HAP-1 (cell line): Measurements from ENCODE around the gene PROZ.
"Not testable (repeated sequence)": the region's sequence is repeated elsewhere in the genome, so short reads cannot be mapped to it uniquely, and the experiment has no call there.

ENCODE experiments used
- DNase-seq, 2 experiments: peaks; one replicate each; pipeline ENCODE4 v3.0.0-alpha.2; 2016 to 2020; ENCODE audit warnings: low spot score in 2 of 2
- H3K27me3 ChIP-seq: fragments of 250-450 bp; sonication (Bioruptor Pico); 2 replicates; pipeline ENCODE4 v1.5.1; 2020; ENCODE audit warnings: low read depth, mild to moderate bottlenecking, moderate library complexity
- H3K36me3 ChIP-seq: fragments of 250-450 bp; sonication (Bioruptor Pico); replicated peaks from 2 replicates; pipeline ENCODE4 v1.5.1; 2020; ENCODE audit warnings: mild to moderate bottlenecking
- H3K4me1 ChIP-seq: fragments of 250-450 bp; sonication (Bioruptor Pico); 2 replicates; pipeline ENCODE4 v1.5.1; 2020; ENCODE audit warnings: mild to moderate bottlenecking
- H3K4me3 ChIP-seq: fragments of 250-450 bp; sonication (Bioruptor Pico); 2 replicates; pipeline ENCODE4 v1.5.1; 2020; ENCODE audit warnings: mild to moderate bottlenecking, moderate library complexity
- H3K9me3 ChIP-seq: fragments of 250-450 bp; sonication (Bioruptor Pico); 2 replicates; pipeline ENCODE4 v1.5.1; 2020; ENCODE audit warnings: mild to moderate bottlenecking, moderate library complexity
- in situ Hi-C: fragments of 300-500 bp; cut with MboI; formaldehyde crosslinking; loops from 3 replicates; pipeline ENCODE4 v1.14.3; 2020; ENCODE audit warnings: low sequenced_read_pairs, inconsistent platforms, mixed read lengths

Gene PROZ, protein sequence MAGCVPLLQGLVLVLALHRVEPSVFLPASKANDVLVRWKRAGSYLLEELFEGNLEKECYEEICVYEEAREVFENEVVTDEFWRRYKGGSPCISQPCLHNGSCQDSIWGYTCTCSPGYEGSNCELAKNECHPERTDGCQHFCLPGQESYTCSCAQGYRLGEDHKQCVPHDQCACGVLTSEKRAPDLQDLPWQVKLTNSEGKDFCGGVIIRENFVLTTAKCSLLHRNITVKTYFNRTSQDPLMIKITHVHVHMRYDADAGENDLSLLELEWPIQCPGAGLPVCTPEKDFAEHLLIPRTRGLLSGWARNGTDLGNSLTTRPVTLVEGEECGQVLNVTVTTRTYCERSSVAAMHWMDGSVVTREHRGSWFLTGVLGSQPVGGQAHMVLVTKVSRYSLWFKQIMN

GRCh38 chr13:113157929-113158747, at the start of gene PROZ:
PROZ (plus strand) TSS chr13:113158648; CDS start chr13:113158661, 13 bp downstream.
- DNase-seq, result peak in 1 of 2 experiments; percentile 9
- no peak within 1 kb of the TSS for H3K4me3 ChIP-seq
- H3K27me3 ChIP-seq, result peaks cover 5% of the 10 kb centered on the region
- no peaks in the 10 kb centered on the region for H3K9me3 ChIP-seq
- in situ Hi-C loops, result no loop called here
- H3K4me1 ChIP-seq, result peaks cover 12% of the 10 kb centered on the region
- no peaks in the 10 kb centered on the region; the same call in 1 of the 2 replicates for H3K36me3 ChIP-seq

- H3K27me3 ChIP-seq, result no peaks in the 10 kb centered on the region
- DNase-seq, result no peak
- H3K9me3 ChIP-seq, result no peaks in the 10 kb centered on the region
- in situ Hi-C loops, result no loop called here
- H3K4me1 ChIP-seq, result no peaks in the 10 kb centered on the region
- H3K36me3 ChIP-seq, result no peaks in the 10 kb centered on the region
- no peak overlapping the region for H3K4me3 ChIP-seq
Observed at GRCh38 chr13:113109151-113110047, 49.0 kb upstream of the PROZ start.

DNA sequence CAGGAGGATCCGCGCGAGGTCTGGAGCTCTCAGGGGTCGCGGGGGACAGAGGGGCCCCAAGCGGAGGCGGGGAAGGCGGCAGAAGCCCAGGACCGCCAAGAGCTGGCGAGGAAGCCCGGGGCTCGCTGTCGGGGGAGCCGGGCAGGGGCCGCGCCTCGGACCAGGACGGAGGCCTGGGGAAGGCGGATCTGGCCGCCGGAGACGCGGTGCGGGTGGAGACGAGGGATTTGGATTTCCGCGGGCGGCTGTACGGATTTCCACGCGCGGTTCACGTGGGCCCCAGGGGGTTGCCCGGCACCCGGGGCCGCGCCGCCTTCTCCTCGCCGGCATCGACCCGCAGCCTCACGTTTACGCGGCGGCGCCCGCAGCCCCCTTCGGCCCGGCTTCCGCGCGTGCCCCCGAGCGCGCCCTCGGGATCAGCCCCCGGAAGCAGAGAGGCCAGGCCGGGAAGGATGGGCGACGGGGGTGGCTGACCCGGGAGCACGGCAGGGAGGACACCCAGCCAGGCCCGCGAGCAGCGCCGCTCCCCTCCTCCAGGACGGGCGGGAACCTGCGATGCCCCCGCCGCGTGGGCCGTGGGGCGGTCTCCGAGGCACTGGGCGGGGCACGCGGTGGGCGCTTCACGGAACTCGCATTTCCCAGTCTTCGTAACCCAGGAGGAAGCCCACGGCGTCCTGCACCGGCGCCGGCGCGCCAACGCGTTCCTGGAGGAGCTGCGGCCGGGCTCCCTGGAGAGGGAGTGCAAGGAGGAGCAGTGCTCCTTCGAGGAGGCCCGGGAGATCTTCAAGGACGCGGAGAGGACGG, 48.2 kb upstream of the PROZ start:
- no peak for DNase-seq
- H3K36me3 ChIP-seq, result no peaks in the 10 kb centered on the region
- no peak overlapping the region for H3K4me3 ChIP-seq
- no peaks in the 10 kb centered on the region for H3K9me3 ChIP-seq
- no peaks in the 10 kb centered on the region for H3K27me3 ChIP-seq
- H3K4me1 ChIP-seq, result no peaks in the 10 kb centered on the region
- in situ Hi-C loops, result no loop called here

- Histone ChIP-seq H3K27me3 (no peaks in the 10 kb centered on the region), H3K4me3 (no peak overlapping the region), H3K9me3 (no peaks in the 10 kb centered on the region), H3K4me1 (no peaks in the 10 kb centered on the region), H3K36me3 (no peaks in the 10 kb centered on the region)
- in situ Hi-C loops, result no loop called here
- no peak for DNase-seq
Observed at GRCh38 chr13:113110852-113111315, 47.6 kb upstream of the PROZ start.

- H3K4me1 ChIP-seq, in situ Hi-C loops, DNase-seq, H3K36me3 ChIP-seq, H3K4me3 ChIP-seq, H3K27me3 ChIP-seq, H3K9me3 ChIP-seq: not testable (repeated sequence)
Observed at GRCh38 chr13:113111821-113112220, 46.6 kb upstream of the PROZ start.

DNA sequence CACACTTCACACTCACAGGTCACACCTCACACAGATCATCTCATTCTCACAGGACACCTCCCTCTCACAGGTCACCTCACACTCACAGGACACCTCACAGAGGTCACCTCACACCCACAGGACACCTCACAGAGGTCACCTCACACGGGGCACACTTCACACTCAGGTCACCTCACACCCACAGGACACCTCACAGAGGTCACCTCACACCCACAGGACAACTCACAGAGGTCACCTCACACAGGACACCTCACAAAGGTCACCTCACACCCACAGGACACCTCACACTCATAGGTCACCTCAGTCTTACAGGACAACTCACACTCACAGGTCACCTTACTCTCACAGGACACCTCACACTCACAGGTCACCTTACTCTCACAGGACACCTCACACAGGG, 46.0 kb upstream of the PROZ start:
- H3K9me3 ChIP-seq, H3K4me3 ChIP-seq, H3K4me1 ChIP-seq, H3K36me3 ChIP-seq, H3K27me3 ChIP-seq, in situ Hi-C loops, DNase-seq: not testable (repeated sequence)

DNA sequence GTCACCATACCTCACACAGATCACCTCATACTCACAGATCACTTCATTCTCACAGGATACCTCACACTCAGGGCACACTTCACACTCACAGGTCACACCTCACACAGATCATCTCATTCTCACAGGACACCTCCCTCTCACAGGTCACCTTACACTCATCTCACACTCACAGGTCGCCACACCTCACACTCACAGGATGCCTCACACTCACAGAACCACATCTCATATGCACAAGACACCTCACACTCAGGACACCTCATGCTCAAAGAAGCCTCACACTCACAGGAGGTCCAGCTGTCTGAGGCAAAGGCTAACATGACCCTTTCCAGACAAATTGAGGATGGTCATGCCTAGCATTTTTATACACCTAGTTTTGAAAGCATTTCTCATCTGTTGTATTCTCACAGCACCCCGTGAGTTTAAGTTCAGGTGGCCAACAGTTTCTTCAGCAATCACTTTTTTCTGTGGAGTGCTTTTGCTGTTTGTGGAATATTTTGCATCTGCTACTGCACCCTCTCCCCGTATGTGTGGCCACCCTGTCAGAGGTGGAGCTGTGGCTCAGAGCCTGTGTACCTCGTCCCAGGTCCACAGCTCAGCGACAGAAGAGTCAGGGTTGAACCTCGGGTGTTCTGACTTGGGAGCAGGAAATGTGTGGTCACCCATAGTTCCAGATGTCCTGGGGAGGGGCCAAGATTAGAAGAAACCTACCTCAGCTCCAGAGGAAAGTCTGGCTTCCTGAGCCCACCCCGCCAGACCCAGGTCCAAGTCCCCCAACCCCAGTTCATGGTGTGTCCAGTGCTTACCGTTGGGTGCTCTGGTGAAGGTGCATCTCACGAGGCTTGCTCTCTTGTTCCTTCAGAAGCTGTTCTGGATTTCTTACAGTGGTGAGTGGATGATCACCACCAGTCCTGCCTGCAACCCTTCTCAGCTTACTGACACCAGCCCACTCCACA, 45.3 kb upstream of the PROZ start:
- no peaks in the 10 kb centered on the region for H3K36me3 ChIP-seq
- no peaks in the 10 kb centered on the region for H3K27me3 ChIP-seq
- in situ Hi-C loops, result no loop called here
- no peak overlapping the region for H3K4me3 ChIP-seq
- no peak for DNase-seq
- H3K4me1 ChIP-seq, result no peaks in the 10 kb centered on the region
- no peaks in the 10 kb centered on the region for H3K9me3 ChIP-seq

- Histone ChIP-seq H3K4me1 (no peaks in the 10 kb centered on the region), H3K9me3 (no peaks in the 10 kb centered on the region), H3K27me3 (no peaks in the 10 kb centered on the region), H3K4me3 (no peak overlapping the region), H3K36me3 (no peaks in the 10 kb centered on the region)
- no peak for DNase-seq
- in situ Hi-C loops, result no loop called here
Observed at GRCh38 chr13:113113846-113114271, 44.6 kb upstream of the PROZ start.

GRCh38 chr13:113114511-113115362, 43.7 kb upstream of the PROZ start:
- Histone ChIP-seq H3K4me3 (no peak overlapping the region), H3K4me1 (no peaks in the 10 kb centered on the region), H3K36me3 (no peaks in the 10 kb centered on the region), H3K27me3 (no peaks in the 10 kb centered on the region), H3K9me3 (no peaks in the 10 kb centered on the region)
- in situ Hi-C loops, result no loop called here
- DNase-seq, result no peak

DNA sequence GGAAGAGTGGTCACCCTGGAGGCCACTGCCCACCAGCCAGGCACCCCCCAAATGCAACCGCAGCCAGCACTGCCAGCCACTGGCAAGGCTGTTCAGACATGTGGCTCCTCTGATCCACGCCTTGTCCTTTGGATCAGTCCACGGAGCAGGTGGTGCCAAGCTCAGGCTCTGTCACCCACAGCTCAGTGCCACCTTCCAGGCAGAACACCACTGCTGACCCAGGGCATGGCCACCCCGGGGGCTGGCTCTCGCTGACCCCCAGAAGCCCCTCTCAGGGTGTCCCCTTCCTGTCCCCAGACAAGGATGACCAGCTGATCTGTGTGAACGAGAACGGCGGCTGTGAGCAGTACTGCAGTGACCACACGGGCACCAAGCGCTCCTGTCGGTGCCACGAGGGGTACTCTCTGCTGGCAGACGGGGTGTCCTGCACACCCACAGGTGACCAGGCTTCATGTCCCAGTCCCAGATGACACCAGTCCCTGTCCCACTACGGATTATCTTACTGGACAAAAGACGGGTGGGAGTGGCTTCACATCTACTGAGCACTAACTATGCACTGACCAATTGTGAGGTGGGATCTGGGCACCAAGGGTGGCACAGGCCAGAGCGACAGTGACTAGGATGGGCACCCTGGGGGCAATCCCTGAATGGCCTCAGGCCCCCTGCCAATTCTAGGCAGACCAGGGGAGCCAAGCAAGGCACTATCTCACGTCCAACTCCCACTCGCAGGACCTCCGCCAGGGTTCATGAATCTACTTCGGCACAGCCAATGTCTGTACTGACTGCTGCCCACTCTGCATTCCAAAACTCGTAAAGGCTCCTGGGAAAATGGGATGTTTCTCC, 42.9 kb upstream of the PROZ start:
- Histone ChIP-seq H3K4me3 (no peak overlapping the region), H3K4me1 (no peaks in the 10 kb centered on the region), H3K9me3 (no peaks in the 10 kb centered on the region), H3K27me3 (no peaks in the 10 kb centered on the region), H3K36me3 (no peaks in the 10 kb centered on the region)
- no peak for DNase-seq
- in situ Hi-C loops, result no loop called here
